ENCODE results near the gene YPEL1. TPM values are rescaled to one million over a fixed set of nuclear protein-coding genes. Genes with fewer than 3 reads are reported as not detected.

Gene YPEL1
- total and polyA plus RNA-seq, 2 donors (not counting 1 experiment from before 2014, with no cell fraction given) = 0.36 to 2.3 TPM

GRCh38 chr22:21660904-21661303 lies 74.7 kb downstream of the YPEL1 start:
- Histone ChIP-seq H3K27me3 (ENCODE audit: control insufficient read depth, insufficient read depth, low read length) (no peaks in the 10 kb centered on the region), H3K9ac (ENCODE audit: insufficient read depth, low read length) (no peak overlapping the region), H3K4me1 (ENCODE audit: control insufficient read depth, extremely low read depth, insufficient read depth, low read length) (no peaks in the 10 kb centered on the region), H3K4me2 (ENCODE audit: extremely low read depth, insufficient read depth, low read length) (no peak overlapping the region), H4K20me1 (ENCODE audit: control insufficient read depth, extremely low read depth, insufficient read depth, low read length) (no peaks in the 10 kb centered on the region), H3K4me3 (replicated peaks in 1 of 4; ENCODE audit: control extremely low read depth in 1 of 4, insufficient read depth in 1 of 4, low read depth in 3 of 4, low read length in 4 of 4) (no peak overlapping the region), H3K27ac (ENCODE audit: insufficient read depth, low read length) (no peak overlapping the region), H3K9me3 (ENCODE audit: control insufficient read depth, insufficient read depth, low read depth, low read length) (no peaks in the 10 kb centered on the region), H3K36me3 (ENCODE audit: control insufficient read depth, insufficient read depth, low read length) (no peaks in the 10 kb centered on the region), H2AFZ (ENCODE audit: low read length) (no peak overlapping the region), H3K79me2 (ENCODE audit: control insufficient read depth, insufficient read depth, low read length) (no peaks in the 10 kb centered on the region)
- no peak for DNase-seq (ENCODE audit: low read depth in 2 of 2)
- TF ChIP-seq, protein P1, sequence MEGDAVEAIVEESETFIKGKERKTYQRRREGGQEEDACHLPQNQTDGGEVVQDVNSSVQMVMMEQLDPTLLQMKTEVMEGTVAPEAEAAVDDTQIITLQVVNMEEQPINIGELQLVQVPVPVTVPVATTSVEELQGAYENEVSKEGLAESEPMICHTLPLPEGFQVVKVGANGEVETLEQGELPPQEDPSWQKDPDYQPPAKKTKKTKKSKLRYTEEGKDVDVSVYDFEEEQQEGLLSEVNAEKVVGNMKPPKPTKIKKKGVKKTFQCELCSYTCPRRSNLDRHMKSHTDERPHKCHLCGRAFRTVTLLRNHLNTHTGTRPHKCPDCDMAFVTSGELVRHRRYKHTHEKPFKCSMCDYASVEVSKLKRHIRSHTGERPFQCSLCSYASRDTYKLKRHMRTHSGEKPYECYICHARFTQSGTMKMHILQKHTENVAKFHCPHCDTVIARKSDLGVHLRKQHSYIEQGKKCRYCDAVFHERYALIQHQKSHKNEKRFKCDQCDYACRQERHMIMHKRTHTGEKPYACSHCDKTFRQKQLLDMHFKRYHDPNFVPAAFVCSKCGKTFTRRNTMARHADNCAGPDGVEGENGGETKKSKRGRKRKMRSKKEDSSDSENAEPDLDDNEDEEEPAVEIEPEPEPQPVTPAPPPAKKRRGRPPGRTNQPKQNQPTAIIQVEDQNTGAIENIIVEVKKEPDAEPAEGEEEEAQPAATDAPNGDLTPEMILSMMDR (conservative IDR thresholded peaks at IDR 0.05 in 1 of 2, IDR thresholded peaks at IDR 0.05 in 1 of 2; ENCODE audit: low read depth in 1 of 2, low read length in 2 of 2) = no peak
- TF ChIP-seq EZH2 (IDR thresholded peaks at IDR 0.05; ENCODE audit: low read length, missing control alignments) = no peak

- TF ChIP-seq EZH2 (IDR thresholded peaks at IDR 0.05; ENCODE audit: low read length, missing control alignments) = no peak
- Histone ChIP-seq H3K9ac (ENCODE audit: insufficient read depth, low read length) (no peak overlapping the region), H3K27ac (ENCODE audit: insufficient read depth, low read length) (no peak overlapping the region), H3K4me3 (replicated peaks in 1 of 4; ENCODE audit: control extremely low read depth in 1 of 4, insufficient read depth in 1 of 4, low read depth in 3 of 4, low read length in 4 of 4) (no peak overlapping the region), H3K27me3 (ENCODE audit: control insufficient read depth, insufficient read depth, low read length) (no peaks in the 10 kb centered on the region), H3K4me1 (ENCODE audit: control insufficient read depth, extremely low read depth, insufficient read depth, low read length) (no peaks in the 10 kb centered on the region), H3K9me3 (ENCODE audit: control insufficient read depth, insufficient read depth, low read depth, low read length) (no peaks in the 10 kb centered on the region), H3K4me2 (ENCODE audit: extremely low read depth, insufficient read depth, low read length) (no peak overlapping the region), H4K20me1 (ENCODE audit: control insufficient read depth, extremely low read depth, insufficient read depth, low read length) (no peaks in the 10 kb centered on the region), H3K79me2 (ENCODE audit: control insufficient read depth, insufficient read depth, low read length) (no peaks in the 10 kb centered on the region), H3K36me3 (ENCODE audit: control insufficient read depth, insufficient read depth, low read length) (no peaks in the 10 kb centered on the region), H2AFZ (ENCODE audit: low read length) (no peak overlapping the region)
- no peak for DNase-seq (ENCODE audit: low read depth in 2 of 2)
Observed at GRCh38 chr22:21659864-21660525, 75.6 kb downstream of the YPEL1 start.

DNA sequence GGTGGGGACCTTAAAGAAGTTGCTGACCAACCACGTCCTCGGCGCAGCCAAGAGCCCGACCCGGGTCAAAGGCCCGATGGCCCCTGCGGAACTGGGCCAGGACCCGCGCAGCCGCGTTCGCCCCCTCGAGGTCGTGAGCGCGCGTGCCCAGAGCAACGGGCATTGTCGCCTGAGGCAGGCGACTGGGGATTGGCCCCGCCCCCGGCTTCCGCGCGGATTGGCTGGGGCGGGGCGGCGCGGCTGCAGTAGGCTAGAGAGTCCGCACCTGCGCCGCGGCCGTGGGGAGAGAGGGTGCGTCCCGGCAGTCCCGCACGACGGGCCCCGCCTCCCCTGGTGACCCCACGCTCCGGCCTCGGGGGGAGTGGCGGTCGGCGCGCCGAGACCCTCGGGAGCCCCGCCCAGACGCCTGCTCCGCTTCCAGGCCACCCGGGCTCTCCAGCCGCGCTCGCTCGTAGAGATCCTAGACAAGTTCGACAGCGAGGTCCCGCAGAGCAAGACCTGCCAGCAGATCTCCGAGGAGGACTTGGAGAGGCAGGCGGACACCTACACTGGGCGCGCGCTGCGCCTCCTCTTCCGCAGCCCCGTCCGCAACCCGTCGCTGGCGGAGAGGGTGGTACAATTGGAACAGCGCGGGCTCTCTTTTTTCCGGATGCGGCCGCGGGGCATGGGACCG lies 78.1 kb downstream of the YPEL1 start:
- TF ChIP-seq, protein P1 (conservative IDR thresholded peaks at IDR 0.05 in 1 of 2, IDR thresholded peaks at IDR 0.05 in 1 of 2; ENCODE audit: low read depth in 1 of 2, low read length in 2 of 2) = no peak
- TF ChIP-seq EZH2 (IDR thresholded peaks at IDR 0.05; ENCODE audit: low read length, missing control alignments) = no peak
- peaks cover 6% of the 10 kb centered on the region for H3K4me1 ChIP-seq (ENCODE audit: control insufficient read depth, extremely low read depth, insufficient read depth, low read length)
- peaks cover 2% of the 10 kb centered on the region for H3K36me3 ChIP-seq (ENCODE audit: control insufficient read depth, insufficient read depth, low read length)
- peak; percentile 11 to 36 for DNase-seq (ENCODE audit: low read depth in 2 of 2)
- H3K4me3 ChIP-seq (replicated peaks in 1 of 4; ENCODE audit: control extremely low read depth in 1 of 4, insufficient read depth in 1 of 4, low read depth in 3 of 4, low read length in 4 of 4) = peak overlapping the region; percentile 41 to 57 (median 46)
- H4K20me1 ChIP-seq (ENCODE audit: control insufficient read depth, extremely low read depth, insufficient read depth, low read length) = no peaks in the 10 kb centered on the region
- no peak overlapping the region for H3K9ac ChIP-seq (ENCODE audit: insufficient read depth, low read length)
- no peaks in the 10 kb centered on the region for H3K9me3 ChIP-seq (ENCODE audit: control insufficient read depth, insufficient read depth, low read depth, low read length)
- peak overlapping the region; percentile 59 for H3K4me2 ChIP-seq (ENCODE audit: extremely low read depth, insufficient read depth, low read length)
- no peak overlapping the region for H3K27ac ChIP-seq (ENCODE audit: insufficient read depth, low read length)
- H3K79me2 ChIP-seq (ENCODE audit: control insufficient read depth, insufficient read depth, low read length) = peaks cover 3% of the 10 kb centered on the region
- H2AFZ ChIP-seq (ENCODE audit: low read length) = peak overlapping the region; percentile 82
- no peaks in the 10 kb centered on the region for H3K27me3 ChIP-seq (ENCODE audit: control insufficient read depth, insufficient read depth, low read length)

All from fibroblast of lung (primary cell).